Neural progenitor cell (in vitro differentiated cells): ENCODE data around the gene CIB2.
A peak's percentile ranks its signal among the peaks of the same experiment; 100 is the strongest.

ENCODE experiments used
- EZH2 ChIP-seq: fragments of 200-600 bp; sonication (generic); IDR thresholded peaks from 2 replicates; pipeline ENCODE4 v1.6.1; 2017; ENCODE audit warnings: antibody characterized with exemption, mild to moderate bottlenecking, moderate library complexity
- EZH2phosphoT487 ChIP-seq: fragments of 200-600 bp; sonication (generic); IDR thresholded peaks from 2 replicates; pipeline ENCODE4 v1.6.1; 2017; ENCODE audit warnings: antibody characterized with exemption
- TF ChIP-seq, protein P1 (sequence below): fragments of 200-600 bp; sonication (generic); IDR thresholded peaks from 2 replicates; pipeline ENCODE4 v1.5.1; 2017; ENCODE audit warnings: antibody characterized with exemption, mild to moderate bottlenecking

DNA sequence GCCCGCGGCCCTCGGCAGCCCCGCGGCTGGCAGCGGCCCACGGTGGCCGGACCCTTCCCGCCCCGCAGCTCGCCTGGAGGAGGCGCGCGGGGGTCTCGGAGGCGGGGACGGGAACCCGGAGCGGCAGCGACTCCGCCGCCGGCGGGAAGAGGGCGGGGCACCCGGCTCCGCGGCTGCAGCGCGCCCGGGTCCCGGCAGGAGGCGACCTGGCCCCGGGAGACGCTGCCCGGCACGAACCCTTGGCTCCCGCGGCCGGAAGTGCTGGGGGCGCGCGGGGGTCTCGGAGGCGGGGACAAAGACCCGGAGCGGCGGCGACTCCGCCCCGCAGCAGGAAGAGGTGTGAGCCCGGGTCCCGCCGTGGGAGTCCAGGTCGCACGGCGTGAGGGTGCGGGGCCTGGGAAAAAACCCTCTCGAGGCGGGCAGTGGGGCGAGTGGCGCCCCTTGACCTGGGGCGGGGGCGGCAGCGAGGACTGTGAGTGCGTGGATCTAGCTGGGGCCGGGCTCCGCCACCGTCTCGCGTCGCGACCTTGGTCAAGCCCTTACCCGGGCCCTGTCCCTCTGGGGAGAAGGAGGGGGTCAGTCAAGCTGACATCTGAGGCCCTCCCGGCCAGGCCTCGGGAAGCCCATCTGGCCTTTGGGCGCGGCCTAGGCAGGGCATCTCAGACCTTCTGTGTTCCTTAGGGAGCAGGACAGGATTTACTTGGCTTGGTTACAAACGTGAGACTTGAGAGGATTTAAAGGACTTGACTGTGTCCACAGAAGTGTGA lies at the start of gene CIB2:
- TF ChIP-seq, protein P1, sequence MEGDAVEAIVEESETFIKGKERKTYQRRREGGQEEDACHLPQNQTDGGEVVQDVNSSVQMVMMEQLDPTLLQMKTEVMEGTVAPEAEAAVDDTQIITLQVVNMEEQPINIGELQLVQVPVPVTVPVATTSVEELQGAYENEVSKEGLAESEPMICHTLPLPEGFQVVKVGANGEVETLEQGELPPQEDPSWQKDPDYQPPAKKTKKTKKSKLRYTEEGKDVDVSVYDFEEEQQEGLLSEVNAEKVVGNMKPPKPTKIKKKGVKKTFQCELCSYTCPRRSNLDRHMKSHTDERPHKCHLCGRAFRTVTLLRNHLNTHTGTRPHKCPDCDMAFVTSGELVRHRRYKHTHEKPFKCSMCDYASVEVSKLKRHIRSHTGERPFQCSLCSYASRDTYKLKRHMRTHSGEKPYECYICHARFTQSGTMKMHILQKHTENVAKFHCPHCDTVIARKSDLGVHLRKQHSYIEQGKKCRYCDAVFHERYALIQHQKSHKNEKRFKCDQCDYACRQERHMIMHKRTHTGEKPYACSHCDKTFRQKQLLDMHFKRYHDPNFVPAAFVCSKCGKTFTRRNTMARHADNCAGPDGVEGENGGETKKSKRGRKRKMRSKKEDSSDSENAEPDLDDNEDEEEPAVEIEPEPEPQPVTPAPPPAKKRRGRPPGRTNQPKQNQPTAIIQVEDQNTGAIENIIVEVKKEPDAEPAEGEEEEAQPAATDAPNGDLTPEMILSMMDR = peak; percentile 68
- no peak for TF ChIP-seq EZH2
- TF ChIP-seq EZH2phosphoT487 = no peak
